ENCODE data around the gene RPS5. TPM values are rescaled to one million over a fixed set of nuclear protein-coding genes. Genes with fewer than 3 reads are reported as not detected.

RPS5 gene
- total and polyA plus RNA-seq, 9 of the 15 experiments (the other 6 are each of a cell fraction or from before 2014, with no cell fraction given): 1,228 to 3,570 (median 2,484) TPM

GRCh38 chr19:58400916-58401839 is 14.1 kb downstream of the RPS5 start (continued):
- no peak for TF ChIP-seq SRSF3 (IDR thresholded peaks at IDR 0.05; ENCODE audit: insufficient read depth, low read length)
- TF ChIP-seq PPARD (CRISPR knock-in tag; IDR thresholded peaks at IDR 0.05): no peak
- TF ChIP-seq ZNF347 (CRISPR knock-in tag; IDR thresholded peaks at IDR 0.05; ENCODE audit: low read depth): no peak
- no peak for TF ChIP-seq PTBP1 (IDR thresholded peaks at IDR 0.05; ENCODE audit: low read depth, low read length)
- TF ChIP-seq BRD4 (IDR thresholded peaks at IDR 0.05): no peak
- no peak for TF ChIP-seq ZNF766 (CRISPR knock-in tag; conservative IDR thresholded peaks at IDR 0.05)
- TF ChIP-seq SMARCA4 (IDR thresholded peaks at IDR 0.05): no peak
- TF ChIP-seq E4F1 (CRISPR knock-in tag; IDR thresholded peaks at IDR 0.05; ENCODE audit: borderline replicate concordance): peak; percentile 78; the same call in 1 of the 2 replicates
- TF ChIP-seq EGR1 (conservative IDR thresholded peaks at IDR 0.05): 0 out of 2 replicates have a peak, but pooled peaks have one; percentile 18
- peak; percentile 90 for TF ChIP-seq SUPT5H (IDR thresholded peaks at IDR 0.05)
- no peak for TF ChIP-seq ZHX1 (conservative IDR thresholded peaks at IDR 0.05; ENCODE audit: low read length)
- TF ChIP-seq RNF219 (CRISPR knock-in tag; IDR thresholded peaks at IDR 0.05): no peak
- TF ChIP-seq ETS1 (conservative IDR thresholded peaks at IDR 0.05; ENCODE audit: control insufficient read depth, low read depth, low read length): no peak
- TF ChIP-seq KHSRP (IDR thresholded peaks at IDR 0.05): no peak
- TF ChIP-seq HMG20A (CRISPR knock-in tag; conservative IDR thresholded peaks at IDR 0.05): no peak
- no peak for TF ChIP-seq RBM15 (IDR thresholded peaks at IDR 0.05; ENCODE audit: insufficient read depth, low read length)
- peak; percentile 40 for TF ChIP-seq PCBP1 (IDR thresholded peaks at IDR 0.05; ENCODE audit: low read depth, low read length, poor library complexity, severe bottlenecking)
- TF ChIP-seq MCM7 (IDR thresholded peaks at IDR 0.05): no peak
- peak; percentile 15; the same call in 1 of the 2 replicates for TF ChIP-seq E2F3 (CRISPR knock-in tag; IDR thresholded peaks at IDR 0.05)
- peak; percentile 34; the same call in 1 of the 2 replicates for TF ChIP-seq ELF4 (CRISPR knock-in tag; IDR thresholded peaks at IDR 0.05)
